NOMO-1 (cell line): Measurements from ENCODE around the gene ZFAND3.

ENCODE experiments used
- DNase-seq, 2 experiments: peaks; one replicate each; lab custom pipeline; 2025; ENCODE audit not compliant: unreplicated experiment in 2 of 2; lab: John Stamatoyannopoulos, UW

Gene ZFAND3

GRCh38 chr6:38175786-38176185 lies 356.3 kb downstream of the ZFAND3 start:
- DNase-seq = no peak

- no peak for DNase-seq
These were observed 357.5 kb downstream of the ZFAND3 start for GRCh38 chr6:38176797-38177751.

GRCh38 chr6:38177882-38178583 lies 358.5 kb downstream of the ZFAND3 start:
- DNase-seq = no peak

GRCh38 chr6:38178584-38178886 lies 359.0 kb downstream of the ZFAND3 start:
- no peak for DNase-seq

- no peak for DNase-seq
These were observed 359.8 kb downstream of the ZFAND3 start for GRCh38 chr6:38179300-38179699.

- DNase-seq = no peak
These were observed 360.4 kb downstream of the ZFAND3 start for GRCh38 chr6:38179794-38180430.

GRCh38 chr6:38180586-38180985 lies 361.1 kb downstream of the ZFAND3 start:
- DNase-seq = no peak

GRCh38 chr6:38182426-38182825 lies 362.9 kb downstream of the ZFAND3 start:
- no peak for DNase-seq

- DNase-seq = no peak
These were observed 364.5 kb downstream of the ZFAND3 start for GRCh38 chr6:38183856-38184584.

GRCh38 chr6:38184585-38185080 lies 365.1 kb downstream of the ZFAND3 start:
- DNase-seq = no peak

- no peak for DNase-seq
These were observed 365.7 kb downstream of the ZFAND3 start for GRCh38 chr6:38185244-38185643.

GRCh38 chr6:38185752-38186151 lies 366.2 kb downstream of the ZFAND3 start:
- no peak for DNase-seq

GRCh38 chr6:38187325-38187724 lies 367.8 kb downstream of the ZFAND3 start:
- no peak for DNase-seq

- no peak for DNase-seq
These were observed 368.5 kb downstream of the ZFAND3 start for GRCh38 chr6:38187811-38188590.

GRCh38 chr6:38188677-38189335 lies 369.3 kb downstream of the ZFAND3 start:
- DNase-seq = no peak

GRCh38 chr6:38191418-38191817 lies 371.9 kb downstream of the ZFAND3 start:
- no peak for DNase-seq

GRCh38 chr6:38192011-38192410 lies 372.5 kb downstream of the ZFAND3 start:
- DNase-seq = no peak

- no peak for DNase-seq
These were observed 373.0 kb downstream of the ZFAND3 start for GRCh38 chr6:38192487-38192886.

GRCh38 chr6:38193051-38193450 lies 373.5 kb downstream of the ZFAND3 start:
- no peak for DNase-seq
